Amygdala (tissue), 56 donors: Measurements from ENCODE around the gene ELFN1.
A peak's percentile ranks its signal among the peaks of the same experiment; 100 is the strongest.

ENCODE experiments used
- DNase-seq, 56 donors: peaks; one replicate each; lab custom pipeline; 2025; lab: John Stamatoyannopoulos, UW

Gene ELFN1

GRCh38 chr7:1662101-1662500, 8.0 kb upstream of the ELFN1 start:
- no peak for DNase-seq

GRCh38 chr7:1662767-1663166, 7.3 kb upstream of the ELFN1 start:
- DNase-seq, result no peak

- DNase-seq, result no peak
These were observed 6.9 kb upstream of the ELFN1 start for GRCh38 chr7:1663223-1663622.

GRCh38 chr7:1663857-1664651, 6.0 kb upstream of the ELFN1 start:
- no peak for DNase-seq

GRCh38 chr7:1664711-1665548, 5.1 kb upstream of the ELFN1 start:
- peak in 23 of 56 donors; percentile 5 to 76 (median 36) for DNase-seq

GRCh38 chr7:1665549-1666316, 4.3 kb upstream of the ELFN1 start:
- DNase-seq, result no peak

GRCh38 chr7:1666317-1666822, 3.7 kb upstream of the ELFN1 start:
- DNase-seq, result no peak

GRCh38 chr7:1666823-1667565, 3.1 kb upstream of the ELFN1 start:
- DNase-seq, result no peak

- no peak for DNase-seq
These were observed 2.3 kb upstream of the ELFN1 start for GRCh38 chr7:1667566-1668395.

- DNase-seq, result no peak
These were observed 1.5 kb upstream of the ELFN1 start for GRCh38 chr7:1668396-1669063.

GRCh38 chr7:1669064-1669951, 769 bp upstream of the ELFN1 start:
- DNase-seq, result no peak

GRCh38 chr7:1670894-1671593, 967 bp downstream of the ELFN1 start:
- DNase-seq, result no peak

GRCh38 chr7:1671594-1672451, 1.7 kb downstream of the ELFN1 start:
- no peak for DNase-seq

- no peak for DNase-seq
These were observed 2.9 kb downstream of the ELFN1 start for GRCh38 chr7:1672851-1673486.

GRCh38 chr7:1673581-1674118, 3.6 kb downstream of the ELFN1 start:
- no peak for DNase-seq
